Right lobe of liver (tissue), 6 donors: ENCODE results near the gene CCDC200. TPM values are rescaled to one million over a fixed set of nuclear protein-coding genes. Genes with fewer than 3 reads are reported as not detected.

Experiments
- ATAC-seq, 4 donors: fragments of 200-7000 bp; cut with Tn5 transposase; one replicate each; pipeline ENCODE4 v1.9.1; 2020; ENCODE audit warnings: mild to moderate bottlenecking in 4 of 4, moderate library complexity in 4 of 4
- DNase-seq, 3 donors: peaks; one replicate each; pipeline ENCODE4 v3.0.0-alpha.2; 2020
- H3K27ac ChIP-seq, 3 donors: fragments of 200-600 bp; one replicate each; pipeline ENCODE4 v1.8.0; 2022
- H3K27me3 ChIP-seq, 2 donors: fragments of 200-600 bp; one replicate each; pipeline ENCODE4 v1.8.0; 2022
- H3K36me3 ChIP-seq, 4 donors: fragments of 200-600 bp; sonication (generic) in 1 of 4; one replicate each; pipeline versions ENCODE4 v1.5.1 to v1.8.0; 2017 to 2022; ENCODE audit warnings: control low read depth in 1 of 4
- H3K4me1 ChIP-seq, 4 donors: fragments of 200-600 bp; sonication (generic) in 1 of 4; one replicate each; pipeline versions ENCODE4 v1.5.1 to v1.8.0; 2017 to 2022; ENCODE audit warnings: control low read depth in 1 of 4
- H3K4me3 ChIP-seq, 3 donors: fragments of 200-600 bp; one replicate each; pipeline ENCODE4 v1.8.0; 2022
- H3K9me3 ChIP-seq, 4 donors: fragments of 200-600 bp; sonication (generic) in 1 of 4; one replicate each; pipeline versions ENCODE4 v1.5.1 to v1.8.0; 2017 to 2022; ENCODE audit warnings: control low read depth in 1 of 4
- CTCF ChIP-seq, 4 donors: fragments of 200-600 bp in 3 of 4; fragments of 450-650 bp in 1 of 4; IDR thresholded peaks; one replicate each; pipeline versions ENCODE4 v1.5.1 to v1.8.0; 2016 to 2022; ENCODE audit warnings: antibody characterized with exemption in 4 of 4, mild to moderate bottlenecking in 2 of 4
- POLR2A ChIP-seq: fragments of 450-650 bp; IDR thresholded peaks from one replicate; pipeline ENCODE4 v1.6.1; 2017; ENCODE audit warnings: antibody characterized with exemption, mild to moderate bottlenecking
- WGBS: methylation state at CpG from one replicate; pipeline ENCODE4 v1.1.6; 2018; ENCODE audit warnings: low coverage, low lambda C conversion rate; ENCODE audit not compliant: insufficient coverage; ENCODE audit errors: missing lambda C conversion rate; 5-methylcytosine and 5-hydroxymethylcytosine counted together
- intact Hi-C, 2 donors: fragments of 100-400 bp; cut with DNase I; formaldehyde crosslinking; loops; one replicate each; pipeline versions ENCODE4 v1.11.2 to v1.14.1; 2022
- total RNA-seq, 6 experiments: library from RNA; depleted of rRNA in 2 of 6; stranded (reverse); fragments of >200 nt in 2 of 6; fragmentation: NEBNext Ultra II Directional in 3 of 6; extraction: Animal tissue kit (Norgen Biotek cat#: 25700) in 3 of 6; gene quantifications; one replicate each; pipeline versions ENCODE4 v1.1.0 to v1.2.4, GENCODE V29; 2016 to 2023
- donor health status: DM: no; HTN: yes; CAD: no.
- donor health status: DM: no; HTN: no; CAD: no.
- donor health status: DM: no; HTN: no; CAD: no.
- donor health status: DM: no; HTN: yes; CAD: no.
- donor health status: DM: no; HTN: yes; CAD: no.

The CCDC200 gene
- total RNA-seq, 6 experiments from 2014 or later: not detected

- H3K9me3 ChIP-seq: no peaks in the 10 kb centered on the region
- intact Hi-C loops: no loop called here
- DNase-seq (no peak), ATAC-seq (no peak)
- 60% methylated on average over 4 of the region's 4 CpGs for WGBS
- peaks cover 0 to 9% (median 1%) of the 10 kb centered on the region in 4 donors for H3K36me3 ChIP-seq
- no peak for TF ChIP-seq POLR2A
- TF ChIP-seq CTCF (IDR thresholded peaks at IDR 0.05): no peak
- H3K4me3 ChIP-seq: no peak overlapping the region
- peaks cover 0 to 49% (median 20%) of the 10 kb centered on the region in 4 donors for H3K4me1 ChIP-seq
- peak overlapping the region in 1 of 3 donors; percentile 45 for H3K27ac ChIP-seq
- H3K27me3 ChIP-seq: no peaks in the 10 kb centered on the region
Observed at GRCh38 chr17:43216369-43216761, 12.1 kb downstream of the CCDC200 start.

- H3K36me3 ChIP-seq: peaks cover 0 to 14% (median 1%) of the 10 kb centered on the region in 4 donors
- WGBS: 93% methylated on average over 2 of the region's 3 CpGs
- peaks cover 0 to 58% (median 25%) of the 10 kb centered on the region in 4 donors for H3K4me1 ChIP-seq
- no peaks in the 10 kb centered on the region for H3K27me3 ChIP-seq
- ATAC-seq (no peak), DNase-seq (no peak)
- no peak overlapping the region for H3K4me3 ChIP-seq
- no peaks in the 10 kb centered on the region for H3K9me3 ChIP-seq
- intact Hi-C loops: no loop called here
- no peak overlapping the region for H3K27ac ChIP-seq
- no peak for TF ChIP-seq CTCF (IDR thresholded peaks at IDR 0.05)
- no peak for TF ChIP-seq POLR2A
Observed at GRCh38 chr17:43215341-43215740, 13.1 kb downstream of the CCDC200 start.

- peaks cover 0 to 30% (median 7%) of the 10 kb centered on the region in 4 donors for H3K36me3 ChIP-seq
- peak overlapping the region in 2 of 3 donors; percentile 34 to 68 for H3K27ac ChIP-seq
- H3K9me3 ChIP-seq: no peaks in the 10 kb centered on the region
- peaks cover 0 to 59% (median 25%) of the 10 kb centered on the region in 4 donors for H3K4me1 ChIP-seq
- WGBS: no CpG with 5 or more reads among the region's 2 CpGs
- DNase-seq (peak in 2 of 3 donors; percentile 56 to 57), ATAC-seq (peak; percentile 35 to 72 (median 60))
- no peak for TF ChIP-seq CTCF (IDR thresholded peaks at IDR 0.05)
- peak; percentile 37 for TF ChIP-seq POLR2A
- intact Hi-C loops: no loop called here
- peak overlapping the region in 1 of 3 donors; percentile 0 for H3K4me3 ChIP-seq
- H3K27me3 ChIP-seq: no peaks in the 10 kb centered on the region
Observed at GRCh38 chr17:43213545-43213944, 14.9 kb downstream of the CCDC200 start.

- H3K4me1 ChIP-seq: peaks cover 0 to 59% (median 25%) of the 10 kb centered on the region in 4 donors
- 44% methylated on average over 5 of the region's 7 CpGs for WGBS
- no peak for TF ChIP-seq CTCF (IDR thresholded peaks at IDR 0.05)
- TF ChIP-seq POLR2A: no peak
- ATAC-seq (peak in 2 of 4 donors; percentile 2 to 14), DNase-seq (no peak)
- peak overlapping the region; percentile 63 to 78 (median 68) for H3K27ac ChIP-seq
- no peaks in the 10 kb centered on the region for H3K27me3 ChIP-seq
- H3K9me3 ChIP-seq: no peaks in the 10 kb centered on the region
- intact Hi-C loops: no loop called here
- H3K4me3 ChIP-seq: peak overlapping the region; percentile 46 to 60 (median 57)
- H3K36me3 ChIP-seq: peaks cover 0 to 36% (median 7%) of the 10 kb centered on the region in 4 donors
Observed at GRCh38 chr17:43212641-43213490, 15.6 kb downstream of the CCDC200 start.
